Thyroid gland (tissue), 4 donors: ENCODE results near the gene DNAJC1. TPM values are rescaled to one million over a fixed set of nuclear protein-coding genes. Genes with fewer than 3 reads are reported as not detected.

Experiments used
- DNase-seq, 2 donors: peaks; one replicate each; pipeline ENCODE4 v3.0.0-alpha.2; 2019
- H3K27ac ChIP-seq, 3 donors: fragments of 200-600 bp; sonication (generic); 1 replicate in 2 of 3; 2 replicates in 1 of 3; pipeline ENCODE4 v1.5.1; 2016 to 2019; ENCODE audit warnings: mild to moderate bottlenecking in 1 of 3, moderate library complexity in 1 of 3
- H3K27me3 ChIP-seq: fragments of 200-600 bp; sonication (generic); one replicate; pipeline ENCODE4 v1.5.1; 2019
- H3K36me3 ChIP-seq, 2 donors: fragments of 200-600 bp; sonication (generic); one replicate each; pipeline ENCODE4 v1.5.1; 2016 to 2019
- H3K4me1 ChIP-seq, 2 donors: fragments of 200-600 bp; sonication (generic); one replicate each; pipeline ENCODE4 v1.5.1; 2017 to 2019
- H3K4me3 ChIP-seq, 3 donors: fragments of 200-600 bp; sonication (generic); replicated peaks in 1 of 3; 1 replicate in 2 of 3; 2 replicates in 1 of 3; pipeline ENCODE4 v1.5.1; 2016; ENCODE audit warnings: mild to moderate bottlenecking in 1 of 3
- H3K9me3 ChIP-seq: fragments of 200-600 bp; sonication (generic); one replicate; pipeline ENCODE4 v1.5.1; 2017
- CTCF ChIP-seq, 6 experiments: fragments of 200-600 bp in 3 of 6; fragments of 450-650 bp in 3 of 6; sonication (generic) in 3 of 6; IDR thresholded peaks; one replicate each; pipeline ENCODE4 v1.5.1; 2016 to 2019; ENCODE audit warnings: antibody characterized with exemption in 6 of 6, mild to moderate bottlenecking in 2 of 6, inconsistent platforms in 1 of 6, moderate library complexity in 1 of 6
- POLR2A ChIP-seq, 2 donors: fragments of 450-650 bp; IDR thresholded peaks; one replicate each; pipeline ENCODE4 v1.6.1; 2017; ENCODE audit warnings: antibody characterized with exemption in 2 of 2, mild to moderate bottlenecking in 2 of 2, moderate library complexity in 1 of 2
- WGBS, 2 donors: methylation state at CpG; one replicate each; pipeline ENCODE4 v1.1.5; 2017; 5-methylcytosine and 5-hydroxymethylcytosine counted together
- intact Hi-C: fragments of 100-400 bp; cut with DNase I; formaldehyde crosslinking; loops from one replicate; pipeline ENCODE4 v1.15.1; 2023
- total RNA-seq, 4 donors: library from RNA; depleted of rRNA; stranded (reverse); fragments of >200 nt; gene quantifications; one replicate each; pipeline ENCODE4 v1.2.3, GENCODE V29; 2016

Gene DNAJC1
- 100 to 1,000 TPM in 2 of 4 donors, 10 to 100 TPM in 2; 73.4 to 157 (median 95.6) TPM for total RNA-seq

DNA sequence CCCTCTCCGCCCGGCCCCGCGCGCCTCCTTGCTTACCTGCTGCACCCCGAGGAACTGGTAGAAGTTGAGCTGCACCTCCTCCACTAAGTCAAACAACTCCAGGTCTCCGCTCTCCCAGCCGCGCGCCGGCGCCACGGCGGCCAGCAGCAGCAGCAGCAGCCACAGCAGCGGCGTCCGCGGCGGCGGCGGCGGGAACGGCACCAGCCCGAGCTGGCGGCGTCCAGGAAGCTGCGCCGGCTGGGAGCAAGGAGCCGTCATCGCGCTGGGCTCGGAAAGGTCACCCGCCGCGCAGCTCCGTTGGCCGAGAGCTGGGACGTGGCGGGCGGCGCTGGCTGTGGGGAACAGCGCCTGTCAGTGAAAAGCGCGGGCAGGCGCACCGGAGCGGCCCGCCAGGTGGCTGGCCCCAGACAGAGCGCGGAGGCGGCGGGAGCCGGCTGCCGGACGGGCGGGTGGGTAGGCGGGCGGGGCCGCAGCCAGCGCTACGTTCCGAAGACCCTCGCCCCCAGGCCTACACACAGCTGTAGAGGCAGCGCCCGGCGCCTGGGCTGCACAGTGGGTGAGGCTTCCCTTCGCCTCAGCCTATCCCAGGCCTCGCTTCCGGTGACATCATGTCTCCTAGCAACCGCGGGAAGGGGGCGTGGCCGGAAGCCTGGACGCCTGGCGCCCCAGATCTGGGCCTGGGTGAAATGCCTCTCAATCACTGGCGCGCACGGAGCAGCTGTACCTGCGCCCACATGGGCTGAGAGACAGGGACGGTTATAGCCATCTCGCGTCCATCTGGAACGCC, at the start of gene DNAJC1:
DNAJC1 (minus strand) TSS at position 554 of the 787 bp plus-strand sequence; CDS start at position 258, 296 bp downstream.
- no peaks in the 10 kb centered on the region for H3K36me3 ChIP-seq
- intact Hi-C loops, result loop anchor here (10.0 kb wide), 2 partner anchors 241 to 321 kb away; partner anchors contain the start of gene BMI1
- 1% methylated on average over 12 to 25 of the region's 83 CpGs for WGBS, 2 donors
- TF ChIP-seq POLR2A (IDR thresholded peaks at IDR 0.05) (peak; percentile 88 to 98), CTCF (IDR thresholded peaks at IDR 0.05) (peak in 3 of 6 experiments; percentile 10 to 35 (median 10))
- peaks cover 0 to 9% of the 10 kb centered on the region in 2 donors for H3K4me1 ChIP-seq
- no peaks in the 10 kb centered on the region for H3K27me3 ChIP-seq
- peak within 1 kb of the TSS; percentile 72 to 97 (median 89) for H3K4me3 ChIP-seq
- H3K9me3 ChIP-seq, result no peaks in the 10 kb centered on the region
- H3K27ac ChIP-seq, result peak within 1 kb of the TSS; percentile 90 to 95 (median 93)
- DNase-seq, result peak; percentile 99

GRCh38 chr10:22053048-22053447, 49.5 kb upstream of the DNAJC1 start:
- Histone ChIP-seq H3K4me1 (no peaks in the 10 kb centered on the region), H3K9me3 (no peaks in the 10 kb centered on the region), H3K27ac (no peak overlapping the region), H3K36me3 (no peaks in the 10 kb centered on the region), H3K27me3 (no peaks in the 10 kb centered on the region), H3K4me3 (no peak overlapping the region)
- DNase-seq, result no peak
- 89 to 94% methylated on average over 5 of the region's 5 CpGs for WGBS, 2 donors
- intact Hi-C loops, result no loop called here
- TF ChIP-seq POLR2A (IDR thresholded peaks at IDR 0.05), result no peak
- no peak for TF ChIP-seq CTCF (IDR thresholded peaks at IDR 0.05)

DNA sequence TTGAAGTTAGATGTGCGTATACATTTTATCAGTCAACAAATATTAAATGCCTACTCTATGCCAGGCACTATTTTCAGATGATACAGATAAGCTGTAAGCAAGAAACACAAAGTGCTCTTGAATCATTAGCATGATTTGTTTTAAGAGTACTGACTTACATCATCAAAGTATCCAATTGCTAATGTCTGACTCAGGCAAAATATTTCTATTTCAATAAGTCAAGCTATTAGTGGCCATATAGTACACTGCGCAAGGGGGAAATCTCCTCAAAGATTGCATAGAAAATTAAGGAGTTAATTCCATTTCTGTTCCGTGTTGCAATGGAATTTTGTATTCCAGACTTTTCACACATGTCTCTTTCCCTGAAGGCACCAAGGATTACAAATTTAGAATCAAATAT, 46.1 kb upstream of the DNAJC1 start:
- no peak overlapping the region for H3K27ac ChIP-seq
- no peaks in the 10 kb centered on the region for H3K9me3 ChIP-seq
- H3K36me3 ChIP-seq, result no peaks in the 10 kb centered on the region
- 90% methylated on average over 3 of the region's 3 CpGs for WGBS, 2 donors
- TF ChIP-seq CTCF (IDR thresholded peaks at IDR 0.05), result no peak
- no peak for TF ChIP-seq POLR2A (IDR thresholded peaks at IDR 0.05)
- no peaks in the 10 kb centered on the region for H3K27me3 ChIP-seq
- no peak for DNase-seq
- no peaks in the 10 kb centered on the region for H3K4me1 ChIP-seq
- intact Hi-C loops, result no loop called here
- no peak overlapping the region for H3K4me3 ChIP-seq

- Histone ChIP-seq H3K4me3 (no peak overlapping the region), H3K27me3 (no peaks in the 10 kb centered on the region), H3K27ac (no peak overlapping the region), H3K36me3 (no peaks in the 10 kb centered on the region), H3K4me1 (no peaks in the 10 kb centered on the region), H3K9me3 (no peaks in the 10 kb centered on the region)
- intact Hi-C loops, result no loop called here
- DNase-seq, result no peak
- TF ChIP-seq CTCF (IDR thresholded peaks at IDR 0.05), result no peak
- TF ChIP-seq POLR2A (IDR thresholded peaks at IDR 0.05), result no peak
- 81 to 92% methylated on average over 1 of the region's 1 CpG for WGBS, 2 donors
Observed at GRCh38 chr10:22047812-22048211, 44.3 kb upstream of the DNAJC1 start.

- intact Hi-C loops, result no loop called here
- no peak overlapping the region for H3K4me3 ChIP-seq
- H3K4me1 ChIP-seq, result no peaks in the 10 kb centered on the region
- DNase-seq, result no peak
- H3K36me3 ChIP-seq, result no peaks in the 10 kb centered on the region
- no peaks in the 10 kb centered on the region for H3K9me3 ChIP-seq
- no peaks in the 10 kb centered on the region for H3K27me3 ChIP-seq
- TF ChIP-seq CTCF (IDR thresholded peaks at IDR 0.05) (no peak), POLR2A (IDR thresholded peaks at IDR 0.05) (no peak)
- no peak overlapping the region for H3K27ac ChIP-seq
- 77 to 79% methylated on average over 6 of the region's 6 CpGs for WGBS, 2 donors
Observed at GRCh38 chr10:22043327-22043633, 39.8 kb upstream of the DNAJC1 start.
